Tibial artery (tissue), 4 donors: ENCODE results near the gene TAPT1.
"Not testable (repeated sequence)": the region's sequence is repeated elsewhere in the genome, so short reads cannot be mapped to it uniquely, and the experiment has no call there.

Experiments
- DNase-seq, 2 donors: peaks; one replicate each; pipeline ENCODE4 v3.0.0-alpha.2; 2019
- H3K27ac ChIP-seq, 2 donors: fragments of 200-600 bp; sonication (generic) in 1 of 2; 1 replicate in 1 of 2; 2 replicates in 1 of 2; pipeline ENCODE4 v1.5.1; 2018 to 2019; ENCODE audit warnings: mild to moderate bottlenecking in 1 of 2
- H3K27me3 ChIP-seq, 2 donors: fragments of 200-600 bp; sonication (generic) in 1 of 2; one replicate each; pipeline versions ENCODE4 v1.5.1 to v1.6.0; 2016 to 2019
- H3K36me3 ChIP-seq, 3 donors: fragments of 200-600 bp; sonication (generic) in 2 of 3; one replicate each; pipeline ENCODE4 v1.5.1; 2016 to 2019; ENCODE audit warnings: mild to moderate bottlenecking in 2 of 3
- H3K4me1 ChIP-seq, 4 donors: fragments of 200-600 bp; sonication (generic) in 2 of 4; 1 replicate in 3 of 4; 2 replicates in 1 of 4; pipeline ENCODE4 v1.5.1; 2016 to 2019
- H3K4me3 ChIP-seq, 2 donors: fragments of 200-600 bp; sonication (generic) in 1 of 2; 1 replicate in 1 of 2; 2 replicates in 1 of 2; pipeline ENCODE4 v1.5.1; 2018 to 2019; ENCODE audit warnings: mild to moderate bottlenecking in 2 of 2
- H3K9me3 ChIP-seq, 3 donors: fragments of 200-600 bp; sonication (generic) in 1 of 3; one replicate each; pipeline ENCODE4 v1.5.1; 2016 to 2019
- CTCF ChIP-seq, 2 experiments: fragments of 200-600 bp in 1 of 2; fragments of 450-650 bp in 1 of 2; IDR thresholded peaks; one replicate each; pipeline ENCODE4 v1.5.1; 2017 to 2019; ENCODE audit warnings: antibody characterized with exemption in 2 of 2, mild to moderate bottlenecking in 1 of 2, moderate library complexity in 1 of 2
- intact Hi-C: fragments of 100-400 bp; cut with DNase I; formaldehyde crosslinking; loops from one replicate; pipeline ENCODE4 v1.15.0; 2023; ENCODE audit warnings: low total_unique reads

Gene TAPT1

GRCh38 chr4:16202598-16202997, 23.7 kb downstream of the TAPT1 start:
- no peak overlapping the region for H3K27ac ChIP-seq
- no peak for TF ChIP-seq CTCF (IDR thresholded peaks at IDR 0.05)
- H3K4me1 ChIP-seq, result peaks cover 0 to 34% (median 6%) of the 10 kb centered on the region in 4 donors
- peaks cover 0 to 11% (median 0%) of the 10 kb centered on the region in 3 donors for H3K36me3 ChIP-seq
- H3K27me3 ChIP-seq, result no peaks in the 10 kb centered on the region
- intact Hi-C loops, result no loop called here
- no peak for DNase-seq
- no peak overlapping the region for H3K4me3 ChIP-seq
- no peaks in the 10 kb centered on the region for H3K9me3 ChIP-seq

- Histone ChIP-seq H3K9me3 (no peaks in the 10 kb centered on the region), H3K4me1 (peaks cover 0 to 45% (median 11%) of the 10 kb centered on the region in 4 donors), H3K27me3 (no peaks in the 10 kb centered on the region), H3K27ac (no peak overlapping the region), H3K36me3 (peaks cover 0 to 11% (median 0%) of the 10 kb centered on the region in 3 donors), H3K4me3 (no peak overlapping the region)
- peak in 1 of 2 experiments; percentile 24 for TF ChIP-seq CTCF (IDR thresholded peaks at IDR 0.05)
- intact Hi-C loops, result loop anchor here (5.0 kb wide), 1 partner anchor 58 kb away; no protein-coding TSS in a partner anchor
- DNase-seq, result no peak
These were observed 27.2 kb downstream of the TAPT1 start for GRCh38 chr4:16199093-16199492.

- peaks cover 0 to 11% (median 0%) of the 10 kb centered on the region in 3 donors for H3K36me3 ChIP-seq
- H3K27me3 ChIP-seq, result no peaks in the 10 kb centered on the region
- H3K4me3 ChIP-seq, result no peak overlapping the region
- no peak for DNase-seq
- TF ChIP-seq CTCF (IDR thresholded peaks at IDR 0.05), result no peak
- intact Hi-C loops, result loop anchor here (5.0 kb wide), 1 partner anchor 59 kb away; no protein-coding TSS in a partner anchor
- peaks cover 0 to 55% (median 14%) of the 10 kb centered on the region in 4 donors for H3K4me1 ChIP-seq
- H3K27ac ChIP-seq, result peak overlapping the region in 1 of 2 donors; percentile 68
- H3K9me3 ChIP-seq, result no peaks in the 10 kb centered on the region
These were observed 28.2 kb downstream of the TAPT1 start for GRCh38 chr4:16197876-16198665.

DNA sequence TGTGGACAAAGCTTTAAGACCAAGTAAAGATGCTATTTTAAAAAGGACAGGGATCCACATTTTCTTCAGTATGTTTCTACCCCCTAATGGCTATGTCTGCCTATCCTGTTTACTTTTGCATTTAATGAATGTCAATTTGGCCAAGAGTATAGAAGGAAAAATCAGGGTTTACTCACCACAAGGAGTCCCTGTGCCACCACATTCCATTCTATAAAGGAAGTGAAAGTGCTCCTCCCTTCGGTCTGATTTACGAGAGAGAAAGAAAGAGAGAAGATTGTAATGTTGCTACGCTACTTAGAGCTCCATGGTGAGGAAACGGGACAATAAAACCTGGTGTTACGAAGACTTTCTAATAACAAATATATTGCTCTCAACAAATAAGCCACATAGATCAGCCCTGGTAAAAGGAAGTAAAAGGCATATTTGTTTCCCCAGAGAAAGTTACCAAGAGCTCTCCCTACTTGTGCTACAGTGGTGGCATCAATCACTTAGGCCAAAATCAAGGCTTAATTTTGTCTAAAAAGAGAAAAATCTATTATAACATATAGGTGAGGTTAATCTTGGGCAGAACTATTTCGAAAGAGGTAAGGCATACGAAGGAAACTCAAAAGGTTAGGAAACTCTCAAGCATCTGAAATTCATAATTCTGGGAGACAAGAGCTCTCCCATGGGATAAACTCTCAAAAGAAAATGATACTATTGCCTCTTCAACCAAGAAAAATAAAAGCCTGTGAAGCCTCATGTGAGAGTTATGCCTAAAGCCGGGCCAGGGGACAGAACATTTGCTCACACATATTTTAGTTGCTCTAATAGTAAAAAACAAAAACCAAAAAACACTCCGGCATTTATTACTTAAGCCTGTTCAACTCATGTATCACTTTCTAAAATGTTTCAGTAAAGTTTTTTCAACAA, 29.5 kb downstream of the TAPT1 start:
- Histone ChIP-seq H3K27ac (peak overlapping the region; percentile 68 to 71), H3K4me3 (peak overlapping the region; percentile 38 to 40), H3K27me3 (no peaks in the 10 kb centered on the region), H3K4me1 (peaks cover 0 to 68% (median 19%) of the 10 kb centered on the region in 4 donors), H3K9me3 (no peaks in the 10 kb centered on the region), H3K36me3 (peaks cover 0 to 6% (median 0%) of the 10 kb centered on the region in 3 donors)
- DNase-seq, result no peak
- TF ChIP-seq CTCF (IDR thresholded peaks at IDR 0.05), result peak; percentile 45 to 47
- intact Hi-C loops, result loop anchor here (5.0 kb wide), 1 partner anchor 61 kb away; no protein-coding TSS in a partner anchor

DNA sequence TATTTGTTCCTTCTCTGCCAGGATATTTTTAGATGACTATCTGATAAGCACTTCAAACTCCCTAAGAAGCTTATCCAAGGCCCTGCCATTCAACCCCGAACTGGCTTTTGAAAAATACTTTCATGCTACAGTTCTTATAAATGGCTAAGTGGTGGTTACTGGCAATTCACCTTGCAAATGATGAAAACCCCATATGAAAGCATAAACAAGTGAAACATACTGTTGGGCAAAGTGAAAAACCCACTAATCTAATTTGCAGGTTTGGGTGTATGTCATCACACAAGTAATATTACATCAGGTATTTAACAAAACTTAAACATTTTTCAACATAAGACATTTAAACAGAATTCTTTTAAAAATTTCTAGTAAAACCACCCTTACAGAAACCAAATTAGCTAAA, 31.1 kb downstream of the TAPT1 start:
- Histone ChIP-seq H3K27ac (no peak overlapping the region), H3K36me3 (peaks cover 5 to 10% (median 10%) of the 10 kb centered on the region in 3 donors), H3K9me3 (no peaks in the 10 kb centered on the region), H3K27me3 (no peaks in the 10 kb centered on the region), H3K4me3 (no peak overlapping the region), H3K4me1 (peaks cover 0 to 68% (median 19%) of the 10 kb centered on the region in 4 donors)
- no peak for TF ChIP-seq CTCF (IDR thresholded peaks at IDR 0.05)
- DNase-seq, result no peak
- intact Hi-C loops, result loop anchor here (5.0 kb wide), 1 partner anchor 62 kb away; no protein-coding TSS in a partner anchor

DNA sequence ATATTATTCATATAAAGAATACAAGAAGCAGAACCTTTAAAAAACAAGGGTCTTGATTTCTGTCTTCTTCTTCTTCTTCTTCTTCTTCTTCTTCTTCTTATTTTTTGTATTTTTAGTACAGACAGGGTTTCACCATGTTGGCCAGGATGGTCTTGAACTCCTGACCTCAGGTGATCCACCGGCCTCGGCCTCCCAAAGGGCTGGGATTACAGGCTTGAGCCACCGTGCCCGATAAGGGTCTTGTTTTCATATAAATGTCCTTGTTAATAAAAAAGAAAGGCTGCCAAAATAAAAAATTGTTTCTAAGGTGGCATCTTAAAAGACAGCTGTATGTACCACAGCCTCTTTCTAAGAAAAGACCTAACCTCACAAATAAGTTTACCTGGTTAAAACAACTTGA, 31.5 kb downstream of the TAPT1 start:
- H3K27ac ChIP-seq, H3K4me3 ChIP-seq, H3K9me3 ChIP-seq, DNase-seq, H3K27me3 ChIP-seq: not testable (repeated sequence)
- Histone ChIP-seq H3K4me1 (peaks cover 0 to 68% (median 19%) of the 10 kb centered on the region in 4 donors), H3K36me3 (peaks cover 8 to 13% (median 13%) of the 10 kb centered on the region in 3 donors)
- intact Hi-C loops, result loop anchor here (5.0 kb wide), 1 partner anchor 63 kb away; no protein-coding TSS in a partner anchor
